Lung microvascular endothelial cell (primary cell): ENCODE results near the gene C1orf159. TPM values are rescaled to one million over a fixed set of nuclear protein-coding genes. Genes with fewer than 3 reads are reported as not detected.
"Not testable (repeated sequence)": the region's sequence is repeated elsewhere in the genome, so short reads cannot be mapped to it uniquely, and the experiment has no call there.

Source experiments
- DNase-seq, 2 donors: peaks; one replicate each; pipeline versions ENCODE4 v3.0.0 to v3.0.0-alpha.2; 2010; ENCODE audit warnings: low read depth in 2 of 2
- total RNA-seq: library from RNA; depleted of rRNA; stranded (reverse); fragments of >200 nt; gene quantifications from 2 replicates; pipeline ENCODE4 v1.2.1, GENCODE V29; 2014

The C1orf159 gene
- 4.8 and 5.2 TPM in 2 replicates for total RNA-seq

DNA sequence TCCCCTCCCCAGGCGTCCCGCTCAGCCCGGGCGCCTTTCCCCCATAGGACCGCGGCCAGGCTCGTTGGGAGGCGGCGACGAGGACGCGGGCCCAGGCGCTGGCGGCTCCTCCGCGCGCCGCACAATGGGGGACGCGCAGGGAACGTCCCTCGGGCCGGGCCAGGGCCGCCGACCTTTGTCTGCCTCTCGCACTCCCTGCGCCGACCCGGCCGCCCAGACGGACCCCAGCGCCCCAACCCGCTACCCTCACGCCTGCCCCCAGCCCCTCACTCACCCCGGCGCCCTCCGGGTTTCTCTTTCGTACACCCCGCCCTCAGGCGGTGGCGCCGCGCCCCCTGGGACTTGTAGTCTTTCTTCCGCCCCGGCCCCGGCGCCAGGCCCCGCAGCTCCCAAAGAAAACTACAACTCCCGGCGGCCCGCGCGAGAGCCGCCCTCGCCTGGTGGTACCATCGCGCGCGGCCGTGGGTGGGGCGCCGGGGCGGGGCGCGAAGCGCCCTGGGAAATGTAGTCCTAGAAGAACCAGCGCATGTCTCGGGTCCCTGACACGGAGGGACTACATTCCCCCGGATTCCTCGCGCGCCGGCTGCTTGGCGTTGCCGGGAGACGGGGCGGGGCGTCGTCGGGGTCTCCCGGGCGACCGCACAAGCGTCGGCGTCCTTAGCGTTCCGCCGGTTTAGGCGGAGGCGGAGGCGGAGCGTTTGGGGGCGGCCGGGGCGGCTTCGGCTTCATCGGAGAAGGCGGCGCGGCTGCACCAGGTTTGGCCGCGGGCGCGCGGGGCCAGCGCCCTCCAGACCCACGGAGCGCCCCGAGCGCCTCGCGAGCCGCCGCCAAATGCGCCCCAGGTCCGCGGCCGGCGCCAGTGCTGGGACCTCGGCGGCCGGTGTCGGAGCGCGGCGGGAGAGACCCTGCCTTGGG lies at the start of gene C1orf159:
Gene C1orf159 (minus strand): TSS at position 304 of the 915 bp plus-strand sequence. CDS start 24,546 bp downstream, outside the sequence.
- peak; percentile 97 to 98 for DNase-seq

DNA sequence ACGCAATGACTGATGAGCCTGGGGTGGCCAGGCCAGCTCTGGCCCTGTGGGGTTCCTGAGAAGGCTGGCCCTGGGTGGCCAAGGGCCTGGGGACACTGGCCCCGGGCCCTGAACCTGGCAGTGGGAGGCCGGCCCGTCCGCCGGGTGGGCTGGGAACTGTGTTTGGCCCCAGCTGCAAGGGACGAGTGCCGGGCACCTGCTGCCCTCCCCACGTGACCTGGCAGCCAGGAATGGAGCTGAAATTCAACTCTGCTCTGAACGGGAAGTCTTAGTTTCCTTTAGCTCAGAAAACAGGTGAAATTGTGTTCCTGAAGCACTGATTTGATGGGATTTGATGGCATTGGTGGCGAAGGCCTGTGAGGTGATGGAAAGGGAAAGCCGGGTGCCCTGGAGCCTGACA lies 49.6 kb upstream of the C1orf159 start:
- DNase-seq: no peak

DNA sequence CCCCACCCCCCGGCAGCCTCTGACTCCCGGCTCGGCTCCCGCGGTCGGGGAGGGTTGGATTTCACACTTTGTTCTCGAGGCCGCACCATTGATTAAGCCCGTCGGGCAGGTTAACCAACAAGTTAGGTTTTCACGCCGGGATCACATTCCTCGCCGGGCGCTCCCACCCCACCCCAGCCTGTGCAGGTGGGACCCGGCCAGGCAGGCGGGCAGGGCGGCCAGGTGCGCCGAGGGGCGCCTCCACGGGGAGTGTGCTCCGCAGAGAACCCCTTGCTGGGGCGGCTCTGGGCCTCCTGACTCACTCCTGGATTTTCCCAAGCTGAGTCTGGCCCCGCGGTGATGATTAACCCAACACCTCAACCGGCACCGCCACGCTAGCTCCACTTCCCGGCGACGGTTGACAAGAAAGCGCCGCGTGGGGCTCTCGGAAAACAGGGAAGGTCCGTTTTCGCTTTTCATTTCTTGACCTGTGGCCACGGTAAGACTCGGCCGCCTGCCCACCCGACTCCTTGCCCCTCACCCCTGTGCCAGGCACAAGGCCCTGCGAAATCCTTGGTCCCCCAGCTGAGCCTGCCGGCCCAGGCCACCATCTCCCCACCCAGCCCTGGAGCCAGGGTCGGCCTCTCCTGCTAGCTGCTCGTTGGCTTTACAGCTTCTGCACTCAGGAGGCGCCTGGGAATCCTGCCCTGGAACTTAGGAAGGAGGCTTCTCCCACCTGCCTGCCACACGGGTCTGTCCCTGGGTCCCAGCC lies 49.0 kb upstream of the C1orf159 start:
- no peak for DNase-seq

GRCh38 chr1:1164361-1164700 lies 48.4 kb upstream of the C1orf159 start:
- DNase-seq: no peak

DNA sequence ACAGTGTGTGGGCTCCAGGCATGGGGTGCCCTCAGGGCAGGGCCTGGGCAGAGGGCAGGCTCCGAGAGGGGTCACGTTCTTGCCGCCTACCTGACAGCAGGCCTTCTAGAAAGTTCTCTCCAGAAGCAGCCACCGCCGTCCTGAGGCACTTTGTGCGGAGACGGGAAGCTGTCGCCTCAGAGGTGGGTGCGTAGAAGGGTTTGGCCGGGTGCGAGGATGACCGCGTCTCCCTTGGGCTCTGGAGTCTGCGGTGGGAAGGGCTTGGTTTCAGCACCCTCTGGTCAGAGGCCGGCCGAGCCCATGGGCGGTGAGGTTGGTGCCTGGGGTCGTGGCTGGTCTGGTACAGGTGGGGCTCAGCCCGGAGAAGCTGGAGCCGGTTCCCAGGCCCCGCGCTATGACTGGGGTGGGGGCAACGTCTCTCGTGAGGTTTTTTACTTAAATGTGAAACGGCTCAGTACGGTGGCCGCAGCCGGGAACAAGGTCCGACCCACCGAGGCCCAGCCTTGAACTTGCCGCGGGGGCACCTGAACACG lies 47.7 kb upstream of the C1orf159 start:
- no peak for DNase-seq

- DNase-seq: no peak
These were observed 47.0 kb upstream of the C1orf159 start for GRCh38 chr1:1162597-1163537.

DNA sequence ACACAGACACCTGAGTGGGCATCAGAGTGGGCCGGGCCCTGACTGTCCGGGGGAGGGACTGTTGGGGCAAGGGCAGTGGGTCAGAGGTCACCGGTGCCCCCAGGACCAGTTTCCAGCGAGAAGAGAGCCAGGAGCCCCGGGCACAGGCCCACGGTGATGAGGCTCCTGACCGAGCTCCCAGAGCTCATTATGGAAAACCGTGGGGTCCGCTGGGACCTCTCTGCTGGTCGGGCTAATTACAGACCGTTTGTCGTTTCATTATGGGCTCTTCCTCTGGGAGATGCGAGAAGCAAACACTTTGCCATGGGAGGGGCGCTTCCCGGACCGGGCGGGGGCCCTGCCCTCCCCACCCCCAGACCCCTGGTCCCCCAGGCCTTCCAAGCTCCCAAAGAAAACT lies 45.8 kb upstream of the C1orf159 start:
- DNase-seq: no peak

DNA sequence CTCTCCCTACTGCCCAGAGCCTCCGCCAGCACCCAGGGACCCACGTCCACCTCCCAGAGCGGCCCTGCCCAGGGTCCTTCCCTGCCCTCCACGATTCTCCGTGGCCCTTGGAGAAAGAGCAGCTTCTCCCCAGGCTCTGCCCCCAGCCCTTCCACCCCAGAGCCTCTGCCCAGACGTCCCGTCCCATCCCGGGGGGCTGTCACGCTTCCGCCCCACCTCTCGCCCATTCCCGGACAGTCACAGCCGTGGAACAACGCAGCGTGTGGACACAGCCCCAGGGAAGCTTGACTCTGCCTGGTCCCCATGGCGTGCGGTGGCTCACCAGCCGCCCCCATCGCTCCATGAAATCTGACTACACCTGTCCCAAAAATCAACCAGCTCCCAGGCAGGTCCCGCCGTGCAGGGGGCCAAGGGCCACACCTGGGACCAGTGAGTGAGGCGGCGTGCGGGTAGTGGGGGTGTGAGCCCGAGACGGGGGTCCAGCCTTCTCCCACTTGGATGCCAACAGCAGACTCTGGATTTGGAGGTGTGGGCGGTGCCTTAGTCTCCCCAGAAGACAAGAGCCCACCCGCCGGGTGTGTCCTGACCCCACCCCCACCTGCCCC lies 45.3 kb upstream of the C1orf159 start:
- DNase-seq: no peak

DNA sequence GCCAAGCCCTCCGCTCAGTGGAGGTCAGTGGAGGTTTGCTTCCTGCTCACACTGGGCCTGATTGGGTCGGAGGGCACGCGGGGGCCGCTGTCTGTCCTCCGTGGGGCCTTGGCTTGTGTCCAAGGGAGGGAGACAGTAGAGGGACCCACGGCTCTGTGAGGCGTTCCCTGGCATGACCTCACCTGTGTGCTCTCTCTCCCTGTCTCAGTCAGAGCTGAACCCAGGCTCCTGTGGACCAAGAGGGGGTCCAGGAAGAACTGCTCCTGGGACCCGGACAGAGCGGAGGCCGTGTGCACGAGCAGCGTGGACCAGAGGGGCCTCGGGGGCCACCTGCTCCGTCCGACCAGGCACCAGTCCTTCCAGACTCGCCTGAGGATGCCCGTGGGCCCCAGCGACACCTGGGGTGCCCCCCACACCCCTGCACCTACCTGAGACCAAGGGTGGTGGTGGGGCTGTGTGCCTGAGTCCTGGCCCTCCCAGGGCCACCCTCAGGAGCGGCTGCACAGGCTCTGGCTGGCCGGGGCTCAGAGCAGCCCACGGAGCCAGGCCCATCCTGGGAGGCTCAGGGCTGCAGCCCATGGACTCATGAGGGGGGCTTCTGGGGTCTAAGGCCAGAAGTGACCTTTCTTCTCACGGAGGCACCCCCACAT lies 44.5 kb upstream of the C1orf159 start:
- no peak for DNase-seq

DNA sequence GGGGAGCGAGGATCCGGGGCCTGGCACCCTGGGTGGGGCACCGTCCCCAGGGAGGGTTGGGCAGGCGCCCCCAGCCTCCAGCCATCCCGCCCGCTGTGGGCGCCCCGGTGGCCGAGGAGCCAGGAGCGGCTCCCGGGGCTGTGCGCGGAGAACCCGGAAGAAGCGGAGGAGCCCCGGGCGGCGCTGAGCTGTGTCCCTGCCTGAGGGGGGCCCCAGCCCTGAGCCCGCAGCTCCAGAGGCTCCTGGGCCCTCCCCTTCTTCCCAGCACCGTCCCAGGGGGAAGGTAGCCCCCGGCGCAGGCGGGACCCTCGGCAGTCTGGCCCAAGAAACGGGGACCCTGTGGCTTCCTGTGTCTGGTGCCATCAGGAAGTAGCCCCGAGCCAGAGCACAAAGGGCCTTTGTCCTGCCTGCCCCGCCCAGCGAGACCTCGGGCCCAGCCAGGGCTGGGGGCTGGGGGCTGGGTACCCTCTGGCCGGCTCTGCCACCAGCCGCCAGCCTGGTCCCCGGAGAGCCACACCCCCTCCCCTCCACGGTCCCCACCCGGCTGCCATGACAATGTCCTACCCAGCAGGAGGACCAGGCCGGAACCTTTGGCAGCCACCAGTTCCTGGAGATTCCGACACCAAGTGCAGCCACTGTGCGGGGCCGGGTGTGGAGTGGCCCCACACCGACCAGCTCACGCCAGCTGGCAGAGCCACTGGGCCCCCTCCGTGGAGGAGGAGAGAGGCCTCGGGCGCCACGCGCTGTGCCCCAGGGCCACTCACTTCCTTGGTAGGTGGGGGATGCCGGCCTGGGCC lies 42.2 kb upstream of the C1orf159 start:
- peak; percentile 29 to 47 for DNase-seq

DNA sequence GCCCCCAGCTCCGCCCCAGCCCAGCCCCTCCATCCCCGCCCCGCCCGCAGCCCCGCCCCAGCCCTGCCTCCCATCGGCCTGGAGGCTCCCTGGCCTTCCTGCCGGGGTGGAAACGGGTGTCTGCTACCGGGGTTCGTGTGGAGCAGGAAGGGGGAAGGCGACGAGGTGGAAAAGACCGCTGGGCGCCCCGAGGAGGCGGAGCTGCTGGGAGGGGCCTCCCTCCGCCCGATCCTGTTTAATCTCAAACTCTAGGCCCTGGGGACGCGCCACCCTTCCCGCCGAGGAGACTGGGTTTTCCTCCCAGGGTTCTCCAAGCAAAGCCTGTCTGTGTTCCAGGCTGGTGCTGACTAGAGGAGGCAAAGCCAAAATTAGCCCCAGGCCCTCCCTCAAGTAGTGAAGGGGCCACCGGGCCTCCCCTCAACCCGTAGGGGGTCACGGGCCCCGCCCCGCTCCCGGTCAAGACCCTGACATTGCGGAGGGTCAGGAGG lies 41.6 kb upstream of the C1orf159 start:
- peak; percentile 66 to 80 for DNase-seq

GRCh38 chr1:1157033-1157365 lies 41.1 kb upstream of the C1orf159 start:
- DNase-seq: no peak

DNA sequence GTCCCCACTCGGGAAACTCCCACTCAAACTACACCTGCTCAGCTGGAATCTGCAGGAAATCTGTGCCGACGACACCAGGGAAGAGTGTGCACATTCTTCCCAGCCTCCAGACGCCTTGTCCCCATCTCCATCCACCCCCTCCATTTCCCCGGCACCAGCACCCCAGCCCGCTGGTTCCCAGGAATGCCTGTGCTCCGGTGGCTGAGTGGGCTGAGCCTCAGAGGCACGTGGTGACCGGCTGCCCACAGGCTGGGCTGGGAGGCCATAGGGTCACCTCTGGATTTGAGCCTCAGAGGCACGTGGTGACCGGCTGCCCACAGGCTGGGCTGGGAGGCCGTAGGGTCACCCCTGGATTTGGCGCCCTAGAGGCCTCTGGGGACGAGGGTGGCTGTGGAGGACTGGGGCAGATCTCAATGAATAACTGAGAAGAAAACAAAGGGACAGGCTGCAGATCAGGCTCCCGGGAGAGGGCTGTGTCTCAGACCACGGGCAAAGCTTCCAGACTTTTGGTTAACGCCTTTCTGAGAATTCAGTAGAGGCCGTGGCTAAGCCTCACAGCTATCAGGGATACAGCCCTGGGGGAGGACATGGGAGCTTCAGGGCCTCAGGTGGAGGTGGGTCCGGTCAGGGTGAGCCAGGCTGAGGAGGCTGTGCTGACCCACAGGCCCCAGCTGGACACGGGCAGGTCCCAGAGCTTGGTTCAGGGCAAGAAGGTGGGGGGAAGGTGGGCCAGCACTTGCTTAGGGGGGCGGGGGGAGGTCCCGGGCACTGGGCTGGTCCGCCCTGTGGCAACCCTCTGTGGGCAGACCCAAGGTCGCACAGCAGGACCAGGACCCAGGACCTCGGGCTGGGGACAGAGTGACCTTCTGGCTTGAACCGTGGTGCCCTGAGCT lies 40.5 kb upstream of the C1orf159 start:
- no peak for DNase-seq

DNA sequence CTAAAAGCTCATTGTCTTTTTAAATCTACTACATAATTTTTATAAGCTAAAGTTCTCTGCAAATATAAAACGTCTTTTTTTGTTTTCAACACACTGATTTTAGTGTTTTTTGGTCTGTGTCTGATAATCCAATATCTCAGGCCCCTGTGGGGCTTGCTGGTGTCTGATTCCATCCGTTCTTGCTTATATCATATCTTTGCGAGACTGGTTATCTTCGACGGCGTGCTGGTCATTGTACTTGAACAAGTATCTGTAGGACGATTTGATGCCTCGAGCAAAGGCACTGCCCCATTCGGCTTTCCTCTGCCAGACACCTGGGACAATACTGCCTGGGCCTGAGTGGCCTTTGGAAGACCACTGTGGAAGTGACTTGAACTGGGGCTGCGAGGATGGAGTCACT lies 39.4 kb upstream of the C1orf159 start:
- DNase-seq: no peak

DNA sequence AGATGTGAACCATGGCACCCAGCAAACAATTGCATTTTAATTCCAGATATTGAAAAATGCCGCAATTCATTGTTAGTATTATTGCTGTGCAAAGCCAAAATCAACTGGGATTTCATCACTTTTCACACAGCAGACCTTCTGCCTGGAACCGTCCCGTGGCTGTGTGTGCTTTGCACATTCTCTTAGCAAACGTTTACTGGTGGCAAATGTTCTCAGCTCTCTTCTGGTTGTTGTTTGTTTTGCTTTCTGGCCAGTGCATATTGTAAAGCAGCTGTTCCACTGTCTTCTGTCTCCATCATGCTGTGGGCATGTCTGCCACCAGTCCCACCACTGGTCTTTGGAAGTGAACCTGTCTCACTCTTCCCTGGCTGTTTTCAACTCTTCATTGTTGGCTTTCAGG lies 38.0 kb upstream of the C1orf159 start:
- DNase-seq: no peak

DNA sequence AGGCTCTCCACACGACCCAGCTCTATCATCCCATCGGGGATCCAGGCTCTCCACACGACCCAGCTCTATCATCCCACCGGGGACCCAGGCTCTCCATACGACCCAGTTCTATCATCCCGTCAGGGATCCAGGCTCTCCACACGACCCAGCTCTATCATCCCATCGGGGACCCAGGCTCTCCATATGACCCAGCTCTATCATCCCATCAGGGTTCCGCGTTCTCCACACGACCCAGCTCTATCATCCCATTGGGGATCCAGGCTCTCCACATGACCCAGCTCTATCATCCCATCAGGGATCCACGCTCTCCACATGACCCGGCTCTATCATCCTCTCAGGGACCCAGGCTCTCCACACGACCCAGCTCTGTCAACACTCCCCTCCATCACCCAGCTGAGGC lies 37.3 kb upstream of the C1orf159 start:
- DNase-seq: not testable (repeated sequence)

DNA sequence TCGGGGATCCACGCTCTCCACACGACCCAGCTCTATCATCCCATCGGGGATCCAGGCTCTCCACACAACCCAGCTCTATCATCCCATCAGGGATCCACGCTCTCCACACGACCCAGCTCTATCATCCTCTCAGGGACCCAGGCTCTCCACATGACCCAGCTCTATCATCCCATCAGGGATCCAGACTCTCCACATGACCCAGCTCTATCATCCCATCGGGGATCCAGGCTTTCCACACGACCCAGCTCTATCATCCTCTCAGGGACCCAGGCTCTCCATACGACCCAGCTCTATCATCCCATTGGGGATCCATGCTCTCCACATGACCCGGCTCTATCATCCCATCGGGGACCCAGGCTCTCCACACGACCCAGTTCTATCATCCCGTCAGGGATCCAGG lies 36.5 kb upstream of the C1orf159 start:
- DNase-seq: not testable (repeated sequence)

DNA sequence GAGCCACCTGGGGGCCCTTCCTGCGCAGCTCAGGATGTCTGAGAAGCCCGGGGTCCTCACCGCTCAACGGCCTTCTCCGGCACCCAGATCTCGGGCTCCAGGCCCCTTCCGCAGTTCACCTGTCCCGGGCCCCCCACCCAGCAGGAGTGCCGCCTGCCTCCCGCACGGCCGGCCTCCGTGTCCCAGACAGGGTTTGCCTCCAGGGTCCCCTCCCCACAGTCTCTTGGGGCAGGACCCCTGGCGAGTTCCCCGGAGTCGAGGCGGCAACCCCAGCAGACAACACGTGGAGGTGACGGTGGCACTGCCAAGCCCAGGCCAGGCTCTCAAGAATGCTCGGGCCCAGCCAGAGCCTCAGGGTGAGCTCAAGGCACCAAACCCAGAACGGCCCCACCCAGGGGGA lies 35.4 kb upstream of the C1orf159 start:
- DNase-seq: no peak
